ENCODE data around the gene PCDHB9. TPM values are rescaled to one million over a fixed set of nuclear protein-coding genes. Genes with fewer than 3 reads are reported as not detected.
A peak's percentile ranks its signal among the peaks of the same experiment; 100 is the strongest.
"Not testable (repeated sequence)": the region's sequence is repeated elsewhere in the genome, so short reads cannot be mapped to it uniquely, and the experiment has no call there.

PCDHB9 gene
- total and polyA plus RNA-seq, 7 donors, result 0.09 to 0.58 (median 0.15) TPM; not detected in 1

- intact Hi-C loops (cut with DNase I), result no loop called here
These were observed 36.3 kb downstream of the PCDHB9 start, which contains the start of gene PCDHB14 for GRCh38 chr5:141223112-141223783. Gene PCDHB14 (plus strand): TSS chr5:141223343. CDS start chr5:141223506, 163 bp downstream.

GRCh38 chr5:141224844-141225243 lies 37.9 kb downstream of the PCDHB9 start:
- H3K4me3 ChIP-seq; H3K36me3 ChIP-seq (ENCODE audit: insufficient read depth in 1 of 2, low read depth in 1 of 2); DNase-seq; H3K4me1 ChIP-seq; H3K27ac ChIP-seq; intact Hi-C loops (cut with DNase I); ATAC-seq: not testable (repeated sequence)
- peaks cover 0 to 24% (median 4%) of the 10 kb centered on the region in 3 donors for H3K27me3 ChIP-seq (ENCODE audit: insufficient read depth in 3 of 3, low read length in 2 of 3)
- 21 to 23% (median 22%) methylated on average over 23 to 34 of the region's 40 CpGs for WGBS, 3 donors
- peaks cover 41% of the 10 kb centered on the region for H3K9me3 ChIP-seq

More at GRCh38 chr5:141223112-141223783, 36.3 kb downstream of the PCDHB9 start, which contains the start of gene PCDHB14:
- DNase-seq (no peak), ATAC-seq (no peak)
- peak; percentile 22 for TF ChIP-seq CTCF (IDR thresholded peaks at IDR 0.05)
- peaks cover 0 to 24% (median 4%) of the 10 kb centered on the region in 3 donors for H3K27me3 ChIP-seq (ENCODE audit: insufficient read depth in 3 of 3, low read length in 2 of 3)
- peak within 1 kb of the TSS; percentile 37 for H3K4me3 ChIP-seq
- peaks cover 32% of the 10 kb centered on the region for H3K9me3 ChIP-seq
- H3K4me1 ChIP-seq, result no peaks in the 10 kb centered on the region
- 20 to 30% (median 20%) methylated on average over 15 of the region's 15 CpGs for WGBS, 3 donors
- no peaks in the 10 kb centered on the region for H3K36me3 ChIP-seq (ENCODE audit: insufficient read depth in 1 of 2, low read depth in 1 of 2)
- H3K27ac ChIP-seq, result no peak within 1 kb of the TSS

GRCh38 chr5:141225421-141225820 lies 38.5 kb downstream of the PCDHB9 start:
- 23 to 41% (median 30%) methylated on average over 16 to 30 of the region's 30 CpGs for WGBS, 3 donors
- Histone ChIP-seq H3K27me3 (ENCODE audit: insufficient read depth in 3 of 3, low read length in 2 of 3) (peaks cover 0 to 21% (median 4%) of the 10 kb centered on the region in 3 donors), H3K9me3 (peaks cover 41% of the 10 kb centered on the region)
- H3K4me3 ChIP-seq; H3K4me1 ChIP-seq; intact Hi-C loops (cut with DNase I); DNase-seq; H3K36me3 ChIP-seq (ENCODE audit: insufficient read depth in 1 of 2, low read depth in 1 of 2); ATAC-seq; H3K27ac ChIP-seq: not testable (repeated sequence)

- DNase-seq (no peak), ATAC-seq (no peak)
- Histone ChIP-seq H3K9me3 (peaks cover 29% of the 10 kb centered on the region), H3K27ac (no peak overlapping the region), H3K27me3 (ENCODE audit: insufficient read depth in 3 of 3, low read length in 2 of 3) (peaks cover 0 to 25% (median 6%) of the 10 kb centered on the region in 3 donors), H3K36me3 (ENCODE audit: insufficient read depth in 1 of 2, low read depth in 1 of 2) (no peaks in the 10 kb centered on the region), H3K4me1 (no peaks in the 10 kb centered on the region), H3K4me3 (no peak overlapping the region)
- no peak for TF ChIP-seq CTCF (IDR thresholded peaks at IDR 0.05)
- WGBS, 3 donors, result 6 to 7% (median 6%) methylated on average over 15 of the region's 15 CpGs
- intact Hi-C loops (cut with DNase I), result no loop called here
These were observed 47.2 kb downstream of the PCDHB9 start for GRCh38 chr5:141234109-141234667.

- DNase-seq; H3K27ac ChIP-seq; H3K36me3 ChIP-seq (ENCODE audit: insufficient read depth in 1 of 2, low read depth in 1 of 2); H3K4me1 ChIP-seq; H3K4me3 ChIP-seq; ATAC-seq; intact Hi-C loops (cut with DNase I): not testable (repeated sequence)
- 24 to 31% (median 28%) methylated on average over 40 of the region's 40 CpGs for WGBS, 3 donors
- Histone ChIP-seq H3K27me3 (ENCODE audit: insufficient read depth in 3 of 3, low read length in 2 of 3) (peaks cover 0 to 43% (median 6%) of the 10 kb centered on the region in 3 donors), H3K9me3 (peaks cover 41% of the 10 kb centered on the region)
These were observed 49.0 kb downstream of the PCDHB9 start for GRCh38 chr5:141235922-141236321.

Measured in psoas muscle (tissue), 8 donors.